Stimulated activated CD4-positive, alpha-beta T cell treated with anti-CD3 and anti-CD28 coated beads, Interleukin-1b, Interleukin-23, amount 100 ng/mL, for 1 hour (primary cell): ENCODE measurements around the gene DOK5.

ENCODE experiments used
- DNase-seq, 2 donors: peaks; one replicate each; pipeline ENCODE4 v3.0.0-alpha.2; 2020; ENCODE audit warnings: low read depth in 2 of 2

Gene DOK5

DNA sequence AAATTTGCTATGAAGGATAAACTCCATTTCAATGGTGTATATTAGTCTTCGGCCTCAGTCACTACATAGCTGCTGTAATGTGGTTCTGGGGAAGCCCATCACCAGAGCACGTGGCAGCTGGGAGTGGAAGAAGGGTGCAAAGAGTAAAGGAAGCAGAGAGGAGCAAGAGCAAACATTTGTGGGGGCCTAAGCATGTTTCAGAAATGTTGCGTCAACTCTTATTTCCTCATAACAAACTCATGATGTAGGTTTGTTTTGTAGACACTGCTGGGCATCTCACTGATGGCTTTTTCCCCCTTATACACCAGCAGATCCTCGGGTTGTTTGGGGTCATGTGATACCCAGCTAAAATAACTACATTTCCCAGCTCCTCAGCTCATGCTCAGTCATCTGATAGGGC is 37.3 kb downstream of the DOK5 start:
- no peak for DNase-seq

- DNase-seq, result no peak
Measured at GRCh38 chr20:54514028-54514607, 38.7 kb downstream of the DOK5 start.

DNA sequence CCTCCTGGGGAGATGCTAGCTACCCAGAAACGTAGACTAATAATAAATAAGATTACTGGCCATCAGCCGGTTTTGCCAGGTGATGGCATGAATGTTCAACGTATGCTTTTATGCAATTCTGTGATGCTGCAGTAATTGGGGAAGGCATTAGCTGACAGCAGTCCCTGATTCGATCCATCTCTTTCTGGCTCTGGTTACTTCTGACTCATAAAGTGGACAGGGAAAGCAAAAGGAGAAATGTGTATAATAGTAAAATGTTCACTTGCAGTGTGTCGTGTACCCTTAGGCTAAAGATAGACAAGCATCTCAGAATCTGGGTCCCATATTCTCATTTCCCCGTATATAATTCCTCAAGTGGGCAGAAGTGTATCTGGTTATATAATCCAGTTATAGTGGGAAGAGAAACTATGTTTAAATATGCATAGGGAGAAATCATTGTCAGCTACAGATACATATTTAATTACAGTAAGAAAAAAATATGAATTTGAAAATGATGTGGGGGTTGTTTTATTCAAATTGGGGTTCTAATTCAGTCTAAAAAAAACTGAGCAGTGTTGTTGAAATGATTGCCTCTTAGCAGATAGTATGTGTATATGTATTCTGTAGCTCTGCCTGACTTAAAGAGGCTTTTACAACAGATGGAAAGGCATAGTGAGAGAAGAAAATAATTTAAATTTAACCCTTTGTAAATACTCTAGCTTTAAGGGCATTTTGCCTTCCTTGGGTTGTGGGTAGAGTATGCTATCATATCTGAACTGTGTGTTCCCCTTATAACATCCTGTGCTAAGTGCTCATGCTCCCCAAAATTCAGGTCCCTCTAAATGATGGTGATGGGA is 40.6 kb downstream of the DOK5 start:
- no peak for DNase-seq

- no peak for DNase-seq
Measured at GRCh38 chr20:54517241-54517975, 42.0 kb downstream of the DOK5 start.

GRCh38 chr20:54524849-54525248 is 49.5 kb downstream of the DOK5 start:
- DNase-seq, result no peak

GRCh38 chr20:54525916-54526590 is 50.7 kb downstream of the DOK5 start:
- DNase-seq, result no peak

DNA sequence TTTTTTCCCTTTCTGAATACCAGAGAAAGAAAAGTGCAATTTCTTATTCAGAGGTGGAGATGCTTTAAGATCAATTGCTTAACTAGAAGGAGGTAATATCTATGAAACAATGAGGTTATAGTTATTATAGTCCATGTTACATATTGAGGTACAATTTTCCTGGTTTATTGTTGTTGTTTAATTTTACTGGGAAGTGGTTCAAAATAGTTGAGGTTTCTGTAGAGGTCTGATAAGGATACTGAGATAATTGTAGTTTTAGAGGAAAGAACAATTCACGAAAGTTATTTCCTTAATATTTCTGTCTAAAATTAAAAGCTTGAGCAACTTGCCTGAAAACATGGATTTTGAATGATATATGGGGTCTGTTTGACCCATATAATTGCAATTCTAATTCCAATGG is 51.4 kb downstream of the DOK5 start:
- no peak for DNase-seq

DNA sequence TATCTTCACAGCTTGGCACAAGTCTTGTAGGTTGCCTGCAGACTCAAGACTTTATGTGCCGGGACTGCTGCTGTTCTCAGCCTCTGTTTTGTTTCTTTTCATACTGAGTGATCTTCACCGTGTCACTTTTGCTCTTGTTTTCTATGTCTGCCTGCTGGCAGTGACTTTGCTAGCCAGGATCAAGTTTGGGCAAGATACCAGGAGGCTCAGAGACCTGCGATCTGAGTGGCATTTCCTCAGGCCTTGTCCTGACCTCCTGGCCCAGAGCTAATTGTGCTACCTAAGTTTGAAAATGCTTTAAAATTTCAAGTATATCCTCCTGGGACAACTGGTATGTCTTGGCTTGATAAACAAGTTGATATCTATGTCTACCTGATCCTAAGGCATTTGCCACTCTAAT is 57.2 kb downstream of the DOK5 start:
- DNase-seq, result no peak

DNA sequence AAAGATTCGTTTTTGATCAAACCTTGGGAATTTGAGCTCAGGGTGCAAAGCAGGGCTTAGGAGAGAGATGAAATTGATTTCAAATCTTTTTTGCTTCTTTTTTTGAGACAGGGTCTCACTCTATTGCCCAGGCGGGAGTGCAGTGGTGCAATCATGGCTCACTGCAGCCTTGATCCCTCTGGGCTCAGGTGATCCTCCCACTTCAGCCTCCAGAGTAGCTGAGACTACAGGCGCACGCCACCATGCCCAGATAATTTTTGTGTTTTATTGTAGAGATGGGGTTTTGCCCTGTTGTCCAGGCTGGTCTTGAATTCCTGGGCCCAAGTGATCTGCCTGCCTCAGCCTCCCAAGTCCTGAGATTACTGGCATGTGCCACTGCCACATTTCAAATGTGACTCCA is 58.7 kb downstream of the DOK5 start:
- no peak for DNase-seq

DNA sequence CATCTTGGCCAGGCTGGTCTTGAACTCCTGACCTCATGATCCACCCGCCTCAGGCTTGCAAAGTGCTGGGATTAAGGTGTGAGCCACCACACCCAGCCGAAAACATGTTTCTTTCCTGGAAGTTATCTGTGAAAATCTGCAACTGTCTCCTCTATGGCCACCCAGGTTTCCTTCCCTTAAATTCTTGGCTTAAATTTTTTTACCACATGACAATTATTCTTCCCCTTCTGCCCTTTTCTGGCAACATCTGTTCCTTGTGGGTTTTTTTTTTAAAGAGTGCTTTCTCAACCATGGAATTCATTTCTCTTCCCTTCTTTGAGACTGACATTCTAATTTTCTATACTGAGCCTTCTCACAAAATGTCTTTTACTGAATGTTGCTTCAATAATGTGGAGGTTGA is 59.6 kb downstream of the DOK5 start:
- DNase-seq, result no peak

DNA sequence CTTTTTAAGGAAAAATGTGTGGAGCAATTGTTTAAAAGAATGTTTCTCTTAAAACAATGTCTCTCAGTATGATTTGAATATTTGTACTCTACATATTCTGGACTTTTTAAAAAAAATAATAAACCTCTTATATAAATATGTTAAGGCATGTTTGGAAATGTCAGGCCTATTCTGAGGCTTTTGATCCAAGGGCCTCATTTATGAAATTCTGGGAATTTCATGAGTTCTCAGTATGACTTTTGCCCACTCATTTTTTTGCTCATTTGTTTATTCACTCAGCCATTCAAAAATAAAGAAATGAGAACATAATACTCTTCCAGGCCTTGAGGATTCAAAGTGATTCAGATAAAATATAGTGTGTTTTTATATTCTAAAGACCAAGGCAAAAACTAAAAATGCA is 60.4 kb downstream of the DOK5 start:
- DNase-seq, result no peak

GRCh38 chr20:54539521-54540046 is 64.2 kb downstream of the DOK5 start:
- no peak for DNase-seq

DNA sequence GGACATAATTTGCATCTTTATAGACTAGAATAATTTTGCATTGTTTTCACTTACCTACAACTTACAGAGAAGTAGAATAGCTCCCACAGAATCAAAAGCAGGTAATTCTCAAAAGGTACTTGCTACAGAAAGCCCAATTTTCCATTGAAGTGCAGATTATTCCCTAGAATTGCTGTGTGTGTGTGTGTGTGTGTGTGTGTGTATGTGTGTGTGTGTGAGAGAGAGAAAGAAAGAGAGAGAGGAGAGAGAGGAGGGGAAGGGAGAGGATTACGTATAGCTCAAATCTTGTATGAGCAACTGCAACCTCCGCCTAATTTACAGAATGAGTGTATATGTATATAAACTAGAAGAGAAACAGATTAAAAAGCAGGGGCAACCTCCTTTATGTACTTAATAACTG is 68.0 kb downstream of the DOK5 start:
- no peak for DNase-seq

GRCh38 chr20:54545676-54546358 is 70.4 kb downstream of the DOK5 start:
- DNase-seq, result no peak

DNA sequence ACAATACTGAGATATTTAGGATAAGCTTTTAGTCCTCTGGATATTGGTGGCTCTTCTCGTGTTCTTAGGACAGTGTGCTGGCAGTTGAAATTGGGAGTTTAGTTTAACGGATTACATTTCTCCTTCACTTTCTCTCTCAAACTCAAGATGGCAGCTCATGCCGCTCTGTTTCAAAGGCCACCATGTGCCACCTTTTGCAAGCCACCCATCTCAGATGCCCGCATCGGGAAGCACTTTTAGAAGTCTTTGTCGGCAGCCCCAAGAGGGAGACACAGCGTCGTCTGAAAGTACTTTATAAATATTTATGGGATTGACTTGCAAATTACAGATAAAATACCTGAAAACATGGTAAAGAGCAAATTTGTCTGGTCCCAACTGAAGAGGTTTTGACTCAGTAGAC is 73.5 kb downstream of the DOK5 start:
- DNase-seq, result no peak

- no peak for DNase-seq
Measured at GRCh38 chr20:54549658-54550326, 74.4 kb downstream of the DOK5 start.

DNA sequence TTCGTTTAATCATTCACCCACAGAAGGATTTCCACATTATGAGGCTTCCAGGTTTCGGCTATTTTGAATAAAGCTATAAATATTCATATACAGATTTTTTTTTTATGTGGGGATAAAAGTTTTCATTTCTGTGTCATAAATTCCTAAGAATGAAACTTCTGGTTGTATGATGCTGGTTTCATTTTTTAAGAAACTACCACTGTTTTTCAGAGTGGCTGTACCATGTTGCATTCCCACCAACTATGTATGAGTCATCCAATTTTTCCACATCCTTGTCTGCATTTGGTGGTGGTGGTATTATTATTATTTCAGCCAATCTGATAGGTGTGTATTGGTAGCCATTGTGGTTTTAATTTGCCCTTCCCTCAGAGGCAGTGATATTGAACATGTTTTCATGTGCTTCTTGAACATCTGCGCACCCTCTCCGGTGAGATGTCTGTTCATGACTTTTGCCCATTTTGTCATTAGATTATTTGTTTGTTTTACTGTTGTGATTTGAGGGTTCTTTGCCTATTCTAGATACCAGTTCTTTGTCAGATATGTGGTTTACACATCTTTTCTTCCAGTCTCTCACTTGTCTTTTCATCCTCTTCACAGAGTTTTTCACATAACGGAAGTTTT is 75.5 kb downstream of the DOK5 start:
- DNase-seq, result no peak

GRCh38 chr20:54554006-54554405 is 78.6 kb downstream of the DOK5 start:
- no peak for DNase-seq

DNA sequence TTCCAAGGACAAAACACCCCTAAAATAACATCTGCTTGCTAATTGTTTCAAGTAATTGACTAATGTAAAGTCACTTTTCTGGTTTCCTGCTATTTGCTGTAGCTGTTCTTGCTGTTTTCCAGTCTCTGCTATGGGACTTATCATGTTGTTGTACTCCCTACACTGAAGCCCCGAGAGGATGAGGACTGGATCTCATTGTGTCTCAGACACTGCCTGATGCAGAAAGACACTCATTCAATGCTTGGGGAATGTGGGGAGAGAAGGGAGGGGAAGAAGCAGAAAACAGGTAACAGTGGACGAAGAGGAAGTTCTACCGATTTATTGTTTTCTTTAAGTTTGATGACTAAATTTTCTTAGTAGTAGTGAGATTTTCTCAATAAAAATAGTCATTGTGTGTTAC is 79.8 kb downstream of the DOK5 start:
- DNase-seq, result no peak

- no peak for DNase-seq
Measured at GRCh38 chr20:54556406-54556805, 81.0 kb downstream of the DOK5 start.
